GM19455 (cell line): ENCODE results near the gene STIL.
"Not testable (repeated sequence)": the region's sequence is repeated elsewhere in the genome, so short reads cannot be mapped to it uniquely, and the experiment has no call there.

ENCODE experiments used
- ATAC-seq: cut with Tn5 transposase; IDR thresholded peaks from one replicate; pipeline ENCODE4 v1.9.1; 2021; ENCODE audit not compliant: unreplicated experiment

STIL gene

DNA sequence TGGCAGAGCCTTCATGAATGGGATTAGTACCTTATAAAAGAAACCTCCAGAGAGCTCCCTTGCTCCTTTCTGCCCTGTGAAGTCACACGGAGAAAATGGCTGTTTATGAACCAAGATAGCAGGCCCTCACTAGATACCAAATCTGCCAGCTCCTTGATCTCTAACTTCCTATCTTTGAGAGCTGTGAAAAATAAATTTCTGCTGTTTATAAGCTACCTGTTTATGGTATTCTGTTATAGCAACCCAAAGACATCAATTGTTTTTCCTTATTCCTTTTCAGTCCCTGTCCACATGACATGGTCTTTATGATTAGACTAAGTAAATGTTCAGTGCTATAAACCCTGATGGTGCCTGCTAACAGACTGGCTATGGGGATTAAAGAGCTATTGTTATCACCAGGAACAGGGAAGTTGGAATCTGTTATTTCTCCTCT, 9.7 kb upstream of the STIL start:
- no peak for ATAC-seq

DNA sequence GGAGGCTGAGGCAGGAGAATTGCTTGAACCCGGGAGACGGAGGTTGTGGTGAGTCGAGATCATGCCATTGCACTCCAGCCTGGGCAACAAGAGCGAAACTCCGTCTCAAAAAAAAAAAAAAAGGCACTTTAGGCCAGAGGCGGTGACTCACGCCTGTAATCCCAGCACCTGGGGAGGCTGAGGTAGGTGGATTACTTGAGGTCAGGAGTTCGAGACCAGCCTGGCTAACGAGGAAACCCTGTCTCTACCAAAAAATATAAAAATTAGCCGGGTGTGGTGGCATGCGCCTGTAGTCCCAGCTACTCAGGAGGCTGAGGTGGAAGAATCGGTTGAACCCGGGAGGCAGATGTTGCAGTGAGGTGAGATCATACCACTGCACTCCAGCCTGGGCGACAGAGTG, 6.0 kb upstream of the STIL start:
- ATAC-seq: not testable (repeated sequence)

DNA sequence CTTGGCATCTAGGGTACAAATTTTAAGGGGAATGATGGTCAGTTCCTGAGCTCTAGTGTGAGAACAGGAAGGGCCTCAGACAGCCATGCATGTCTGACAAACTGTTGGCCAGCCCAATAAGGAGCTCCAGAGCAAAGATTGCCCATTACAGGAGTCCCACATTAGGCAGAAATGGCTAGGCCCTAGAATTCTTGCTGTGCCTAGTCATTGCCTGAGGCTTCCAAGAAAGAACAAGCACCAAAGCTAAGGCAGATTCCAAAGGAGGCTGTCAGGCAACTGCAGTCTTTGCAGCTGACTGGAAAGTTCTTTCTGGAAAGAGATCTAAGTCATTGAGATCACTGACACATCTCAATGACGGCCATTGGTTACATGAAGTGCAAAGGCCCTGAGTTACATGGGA, 3.9 kb upstream of the STIL start:
- ATAC-seq: no peak

DNA sequence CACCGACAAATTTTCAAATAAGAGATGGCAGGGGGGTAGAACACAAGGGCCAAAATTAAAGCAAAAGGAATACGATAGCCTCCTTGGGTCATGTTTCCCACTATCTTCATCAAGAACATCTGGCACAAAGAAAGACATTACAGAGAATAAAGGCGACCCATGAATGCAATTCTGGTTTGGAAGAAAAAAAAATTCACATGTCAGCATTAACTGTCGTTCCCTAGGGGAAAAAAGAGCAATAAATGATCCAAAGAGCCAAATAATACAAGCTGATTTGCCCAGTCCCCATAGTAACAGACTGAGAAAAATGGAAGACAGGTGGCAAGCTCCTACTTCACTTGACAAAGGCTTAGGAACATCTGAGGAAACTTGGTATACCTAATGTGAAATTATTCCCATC, 4.5 kb downstream of the STIL start:
- ATAC-seq: no peak

DNA sequence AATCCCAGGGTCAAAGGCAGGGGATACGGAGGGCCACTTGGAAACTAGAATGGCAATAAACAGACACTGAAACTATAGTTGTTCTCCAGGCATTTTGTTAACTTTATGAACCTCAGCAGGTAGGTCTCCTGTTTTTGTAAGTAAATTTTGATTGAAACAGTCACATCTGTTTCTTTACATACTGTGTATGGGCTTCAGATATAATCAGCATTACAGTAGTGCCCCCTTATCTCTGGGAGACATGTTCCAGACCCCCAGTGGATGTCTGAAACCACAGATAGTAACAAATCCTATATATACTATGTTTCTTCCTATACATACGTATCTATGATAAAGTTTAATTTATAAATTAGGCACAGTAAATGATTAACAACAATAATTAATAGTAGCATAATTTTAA, 11.5 kb downstream of the STIL start:
- no peak for ATAC-seq

DNA sequence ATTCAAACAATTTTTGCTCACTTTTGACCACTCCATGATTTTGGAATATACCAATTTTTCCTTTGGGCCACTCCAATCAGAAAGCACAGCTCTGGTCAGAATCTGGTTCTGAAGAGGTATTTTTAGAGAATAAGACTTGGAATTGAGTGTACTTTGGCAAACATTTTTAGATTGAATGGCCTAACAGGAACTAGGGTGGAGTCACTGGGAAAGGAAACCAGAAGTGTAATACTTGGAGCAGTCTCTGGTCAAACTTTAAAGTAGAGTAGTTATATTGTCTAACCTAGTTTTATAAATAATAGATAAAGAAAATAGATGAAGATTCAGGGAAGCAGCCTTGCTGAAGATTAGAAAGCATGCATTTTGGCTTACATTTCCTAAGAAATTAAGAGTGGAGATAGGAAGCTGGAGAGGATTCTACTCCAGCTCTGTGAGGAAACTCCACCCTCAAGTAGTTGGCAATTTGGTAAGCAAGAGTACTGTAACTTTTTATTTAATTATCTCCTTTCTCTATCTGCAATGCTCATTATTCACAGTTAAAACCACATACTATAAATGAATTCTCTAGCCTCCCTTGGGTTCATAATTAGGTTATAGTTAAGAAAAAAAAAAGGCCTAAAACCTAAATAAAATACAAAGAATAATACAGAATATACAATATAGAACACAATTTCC, 15.8 kb downstream of the STIL start:
- no peak for ATAC-seq

DNA sequence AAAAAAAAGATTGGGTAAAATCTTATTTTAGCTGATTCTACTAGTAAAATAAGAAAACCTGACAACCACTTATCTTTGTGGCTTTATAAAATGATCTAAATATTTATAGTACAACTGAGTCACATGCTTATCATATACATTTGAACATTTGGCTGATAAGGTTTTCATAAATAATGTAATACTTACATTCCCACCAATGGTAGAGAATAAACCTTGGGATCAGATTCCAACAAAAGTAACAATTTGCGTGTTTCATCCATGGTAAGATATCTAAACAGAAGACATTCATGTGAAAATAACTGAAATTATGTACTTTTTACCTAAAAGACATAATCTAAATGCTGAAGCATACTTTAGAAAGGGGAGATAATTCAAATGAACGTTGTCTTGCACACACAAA, 18.4 kb downstream of the STIL start:
- no peak for ATAC-seq

DNA sequence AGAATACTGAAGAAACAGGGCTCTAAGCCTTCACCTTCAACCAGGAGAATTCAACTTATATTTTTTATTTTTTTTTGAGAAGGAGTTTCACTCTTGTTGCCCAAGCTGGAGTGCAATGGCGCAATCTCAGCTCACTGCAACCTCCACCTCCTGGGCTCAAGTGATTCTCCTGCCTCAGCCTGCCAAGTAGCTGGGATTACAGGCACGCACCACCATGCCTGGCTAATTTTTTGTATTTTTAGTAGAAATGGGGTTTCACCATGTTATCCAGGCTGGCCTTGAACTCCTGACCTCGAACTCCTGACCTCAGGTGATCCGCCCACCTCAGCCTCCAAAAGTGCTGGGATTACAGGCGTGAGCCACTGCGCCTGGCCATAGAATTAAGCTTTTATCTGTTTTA, 19.1 kb downstream of the STIL start:
- ATAC-seq: not testable (repeated sequence)

DNA sequence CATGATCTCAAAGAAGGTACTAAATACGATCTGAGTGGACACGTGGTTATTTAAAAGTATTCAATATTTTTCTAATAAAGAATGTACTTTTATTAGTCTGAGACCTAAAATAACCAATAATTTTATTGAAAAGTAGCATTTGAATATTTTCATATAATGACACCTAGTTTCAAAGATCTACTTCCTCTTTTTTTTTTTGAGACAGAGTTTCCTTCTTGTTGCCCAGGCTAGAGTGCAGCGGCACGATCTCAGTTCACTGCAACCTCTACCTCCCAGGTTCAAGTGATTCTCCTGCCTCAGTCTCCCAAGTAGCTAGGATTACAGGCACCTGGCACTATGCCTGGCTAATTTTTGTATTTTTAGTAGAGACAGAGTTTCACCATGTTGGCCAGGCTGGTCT, 25.8 kb downstream of the STIL start:
- not testable (repeated sequence) for ATAC-seq

DNA sequence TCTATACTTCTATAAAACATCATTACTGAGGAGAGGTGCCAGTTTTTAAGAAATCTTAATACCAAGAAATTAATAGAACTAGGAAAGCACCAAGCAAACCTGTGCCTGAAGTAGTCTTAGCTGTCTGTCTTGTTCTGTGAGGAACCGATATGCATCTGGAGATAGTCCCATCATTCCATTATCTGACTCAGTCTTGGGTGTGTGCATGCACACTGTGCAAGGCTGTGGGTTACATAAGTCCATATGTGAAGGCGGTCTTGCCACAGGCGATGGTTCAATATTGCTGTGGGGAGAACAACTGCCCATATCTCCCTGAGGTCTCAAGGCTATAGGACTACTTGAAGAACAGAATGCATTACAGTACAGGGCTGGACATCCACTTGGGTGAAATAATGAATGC, 33.8 kb downstream of the STIL start:
- ATAC-seq: no peak

DNA sequence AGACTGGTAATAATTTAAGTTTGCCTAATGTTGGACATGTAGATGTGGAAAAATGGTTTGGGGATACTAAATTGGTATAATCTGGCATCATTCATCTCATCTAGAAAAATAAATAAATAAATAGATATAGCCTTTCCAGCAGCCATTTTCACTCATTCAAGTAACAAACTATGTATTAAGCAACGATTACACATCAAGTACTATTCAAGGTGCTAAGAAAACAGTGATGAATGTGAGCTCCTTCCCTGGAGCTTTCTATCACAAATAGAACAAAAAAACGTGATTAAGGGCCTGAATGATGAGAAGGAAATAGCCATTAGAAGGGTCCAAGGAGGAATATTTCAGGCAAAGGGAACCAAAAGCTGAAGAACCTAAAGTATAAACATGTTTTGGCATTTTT, 37.1 kb downstream of the STIL start:
- no peak for ATAC-seq

DNA sequence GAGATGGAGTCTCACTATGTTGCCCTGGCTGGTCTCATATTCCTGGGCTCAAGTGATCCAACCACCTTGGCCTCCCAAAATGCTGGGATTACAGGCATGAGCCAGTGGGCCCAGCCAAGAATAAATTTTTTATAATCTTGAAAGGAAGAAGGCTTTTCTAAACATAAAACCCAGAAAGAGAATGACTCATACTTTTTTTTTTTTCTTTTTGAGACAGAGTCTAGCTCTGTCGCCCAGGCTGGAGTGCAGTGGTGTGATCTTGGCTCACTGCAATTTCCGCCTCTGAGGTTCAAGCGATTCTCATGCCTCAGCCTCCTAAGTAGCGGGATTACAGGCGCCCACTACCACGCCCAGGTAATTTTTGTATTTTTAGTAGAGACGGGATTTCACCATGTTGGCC, 38.1 kb downstream of the STIL start:
- not testable (repeated sequence) for ATAC-seq

DNA sequence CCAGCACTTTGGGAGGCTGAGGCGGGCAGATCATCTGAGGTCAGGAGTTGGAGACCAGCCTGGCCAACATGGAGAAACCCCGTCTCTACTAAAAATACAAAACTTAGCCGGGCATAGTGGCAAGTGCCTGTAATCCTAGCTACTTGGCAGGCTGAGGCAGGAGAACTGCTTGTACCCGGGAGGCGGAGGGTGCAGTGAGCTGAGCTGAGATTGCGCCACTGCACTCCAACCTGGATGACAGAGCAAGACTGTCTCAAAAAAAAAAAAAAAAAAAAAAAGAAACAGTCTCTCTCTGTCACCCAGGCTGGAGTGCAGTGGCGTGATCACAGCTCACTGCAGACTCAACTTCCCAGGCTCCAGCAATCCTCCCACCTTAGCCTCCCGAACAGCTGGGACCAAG, 48.4 kb downstream of the STIL start:
- ATAC-seq: not testable (repeated sequence)

DNA sequence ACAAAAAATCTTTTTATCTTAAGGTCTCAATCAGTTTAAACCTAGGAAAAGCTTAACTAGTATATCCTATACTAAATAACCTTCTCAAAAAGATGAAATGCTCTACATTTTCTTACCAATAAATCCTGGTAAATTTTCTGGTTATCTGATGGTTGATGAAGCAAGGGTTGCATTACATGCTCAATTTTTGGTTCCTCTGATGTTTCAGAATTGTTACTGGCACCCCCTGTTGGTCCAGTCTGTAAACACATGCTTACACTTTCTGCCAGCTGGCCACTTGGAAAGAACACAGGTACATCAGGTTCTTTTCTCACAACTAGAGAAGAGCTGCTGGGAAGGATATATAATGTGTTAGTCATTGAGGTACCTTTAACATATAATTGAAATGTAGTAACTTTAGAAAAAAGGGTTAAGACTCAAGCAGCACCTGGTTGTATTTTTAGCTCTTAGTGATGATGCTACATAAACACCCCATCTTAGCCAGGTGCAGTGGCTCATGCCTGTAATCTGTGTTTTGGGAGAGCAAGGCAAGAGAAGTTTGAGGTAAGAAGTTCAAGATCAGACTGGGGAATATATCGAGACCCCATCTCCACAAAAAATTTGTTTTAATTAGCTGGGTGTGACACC, 51.0 kb downstream of the STIL start:
- no peak for ATAC-seq

DNA sequence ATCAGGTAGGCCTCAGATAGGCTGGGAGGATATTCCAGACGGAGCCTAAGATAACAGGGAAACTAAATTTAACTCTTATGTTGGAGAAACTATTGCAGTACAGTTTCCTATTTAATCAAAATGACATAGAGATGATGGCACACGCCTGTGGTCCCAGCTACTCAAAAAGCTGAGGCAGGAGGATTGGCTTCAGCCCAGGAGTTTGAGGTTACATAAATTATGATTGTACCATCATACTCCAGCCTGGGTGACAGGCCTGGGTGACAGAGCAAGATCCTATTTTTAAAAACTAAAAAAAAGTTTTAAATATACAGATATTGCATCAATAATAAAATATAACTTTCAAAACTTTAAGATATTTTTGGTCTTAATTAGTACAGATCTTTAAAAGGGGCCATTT, 56.7 kb downstream of the STIL start:
- no peak for ATAC-seq

DNA sequence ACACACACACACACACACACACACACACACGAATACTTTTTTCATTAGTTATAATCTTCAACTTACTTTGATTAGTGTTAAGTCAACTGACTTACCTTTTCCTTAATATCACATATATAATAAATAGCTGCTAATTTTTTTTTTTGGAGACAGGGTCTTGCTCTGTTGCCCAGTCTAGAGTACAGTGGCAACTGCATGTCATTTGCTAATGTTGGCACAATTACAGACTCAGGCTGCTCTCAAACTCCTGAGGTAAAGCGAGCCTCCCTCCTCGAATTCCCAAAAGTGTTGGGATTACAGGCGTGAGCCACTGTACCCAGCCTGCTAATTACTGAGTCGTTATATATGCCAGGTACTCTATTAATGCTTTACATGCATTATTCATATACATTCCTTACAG, 61.2 kb downstream of the STIL start:
- no peak for ATAC-seq

DNA sequence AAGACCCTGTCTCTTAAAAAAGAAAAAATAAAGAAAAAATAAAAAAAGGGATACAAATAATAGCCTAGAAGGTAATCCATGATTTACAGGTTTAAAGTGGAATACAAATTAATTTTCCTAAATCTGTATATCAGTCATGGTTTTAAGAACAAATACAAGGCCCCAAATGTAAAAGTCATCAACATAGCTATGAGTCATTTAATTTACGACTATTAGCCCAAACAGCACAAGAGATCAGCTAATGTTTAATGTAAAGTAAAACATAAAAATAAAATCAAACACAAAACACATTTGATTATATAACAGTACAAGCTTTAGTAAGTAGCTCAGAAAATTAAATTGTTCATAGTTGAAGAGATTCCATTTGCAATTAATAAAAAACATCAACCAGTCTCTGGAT, 61.6 kb downstream of the STIL start:
- no peak for ATAC-seq

DNA sequence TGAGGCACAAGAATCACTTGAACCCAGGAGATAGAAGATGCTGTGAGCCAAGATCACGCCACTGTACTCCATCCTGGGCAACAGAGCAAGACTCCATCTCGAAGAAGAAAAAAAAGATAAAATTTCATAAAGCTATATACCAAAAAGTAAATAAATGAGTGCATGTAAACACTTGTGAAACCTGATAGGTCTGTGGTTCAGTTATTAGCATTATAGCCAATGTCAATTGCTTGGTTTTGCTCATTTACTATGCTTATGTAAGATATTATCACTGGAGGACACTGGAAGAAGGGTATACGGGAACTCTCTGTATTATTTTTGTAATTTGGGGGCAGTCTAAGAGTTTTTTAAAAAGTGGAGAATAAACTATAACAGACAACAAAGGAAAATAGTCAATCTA, 64.2 kb downstream of the STIL start:
- no peak for ATAC-seq

DNA sequence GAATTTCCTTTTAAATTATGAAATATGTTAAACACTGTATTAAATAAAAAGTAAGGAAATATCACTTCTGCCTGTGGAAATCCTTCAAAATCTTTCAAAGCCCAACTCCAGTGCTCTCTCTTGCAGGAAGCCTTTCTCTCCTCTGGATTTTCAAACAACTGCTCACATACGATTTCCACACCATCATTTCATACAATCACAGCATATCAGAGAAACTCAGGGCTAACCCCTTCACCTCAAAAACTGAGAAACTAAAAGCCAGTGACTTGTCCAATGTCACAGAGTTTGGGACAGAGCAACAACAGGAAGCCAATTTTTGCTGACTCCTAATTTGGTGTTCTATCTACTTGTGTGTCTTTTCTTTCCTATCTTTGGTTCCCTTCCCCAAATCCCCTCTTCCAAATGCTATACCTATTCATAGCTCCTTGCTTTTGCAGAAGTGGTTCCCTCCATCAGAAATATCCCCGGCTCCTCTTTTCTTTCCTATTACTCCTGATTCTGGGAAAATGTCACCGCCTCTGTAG, 69.5 kb downstream of the STIL start:
- no peak for ATAC-seq

DNA sequence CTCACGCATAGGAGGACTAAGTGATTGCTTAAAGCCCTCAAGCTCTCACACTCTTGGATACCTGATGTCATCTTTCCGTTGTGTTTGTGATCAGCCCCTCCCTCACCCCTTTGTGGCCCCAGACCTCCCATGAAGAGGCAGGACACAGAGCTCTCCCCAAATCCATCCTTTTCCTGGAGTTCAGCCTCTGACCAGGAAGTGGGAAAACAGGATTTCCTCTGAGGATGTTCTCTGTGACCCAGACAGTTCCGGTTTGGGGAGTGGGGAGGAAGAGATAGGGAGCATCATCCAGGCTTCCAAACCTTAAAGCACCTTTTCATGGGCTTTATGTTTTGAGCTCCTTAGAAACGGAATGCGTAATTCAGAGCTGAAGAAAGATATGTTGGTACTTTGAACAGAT, 70.0 kb downstream of the STIL start:
- ATAC-seq: no peak

DNA sequence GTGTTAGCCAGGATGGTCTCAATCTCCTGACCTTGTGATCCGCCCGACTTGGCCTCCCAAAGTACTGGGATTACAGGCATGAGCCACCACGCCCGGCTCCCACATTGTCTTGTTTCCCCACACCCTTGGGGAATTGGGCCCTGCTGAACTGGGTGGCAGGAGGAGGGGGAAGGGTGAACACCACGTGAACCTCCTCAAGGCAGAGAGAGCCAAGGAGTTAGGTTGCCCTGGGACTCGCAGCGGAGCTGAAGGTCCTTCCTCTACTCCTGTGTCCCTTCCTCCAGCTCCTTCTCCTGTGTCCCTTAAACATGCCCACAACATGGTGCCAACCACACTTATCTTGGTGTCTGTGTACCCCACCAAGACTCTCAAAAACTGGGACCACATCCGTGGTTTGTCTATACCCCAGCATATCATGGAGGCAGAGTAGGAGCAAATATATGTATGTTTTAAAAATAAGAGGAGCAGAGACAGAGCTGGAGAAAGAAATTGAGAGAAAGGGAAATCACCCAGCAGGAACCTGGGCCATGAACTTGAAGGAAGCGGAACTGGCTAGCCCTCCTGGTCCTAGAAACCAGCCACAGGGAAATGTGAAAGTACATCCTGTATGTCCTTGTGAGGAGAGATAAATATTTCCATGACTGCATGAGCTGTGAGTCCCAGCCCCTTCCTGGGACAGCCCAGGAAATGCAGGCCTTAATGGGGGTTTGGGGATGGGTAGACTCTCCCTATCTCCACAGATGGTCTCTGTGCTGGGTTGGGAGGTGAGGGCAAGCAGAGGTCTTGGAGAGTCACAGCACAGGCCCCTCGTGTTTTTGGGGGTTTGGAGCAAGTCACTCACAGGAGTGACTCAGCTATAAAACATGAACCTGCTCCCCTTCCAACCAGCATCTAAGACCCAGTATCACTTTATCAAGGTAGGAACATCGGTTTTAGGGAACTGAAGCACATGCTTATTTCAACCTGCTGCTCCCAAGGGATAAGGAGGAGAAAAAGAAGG, 72.5 kb downstream of the STIL start:
- no peak for ATAC-seq
